ENCODE measurements around the gene HORMAD2.
"Not testable (repeated sequence)": the region's sequence is repeated elsewhere in the genome, so short reads cannot be mapped to it uniquely, and the experiment has no call there.

The HORMAD2 gene

GRCh38 chr22:30195245-30196140 lies 115.2 kb downstream of the HORMAD2 start:
- peak overlapping the region; percentile 2 for H3K27ac ChIP-seq (ENCODE audit: low read length)

GRCh38 chr22:30196141-30196879 lies 116.0 kb downstream of the HORMAD2 start:
- H3K27ac ChIP-seq (ENCODE audit: low read length), result peak overlapping the region; percentile 67
- H3K27me3 ChIP-seq (ENCODE audit: low read depth, low read length), result no peaks in the 10 kb centered on the region
- H3K36me3 ChIP-seq (ENCODE audit: control insufficient read depth in 1 of 2, insufficient read depth in 2 of 2, low read length in 2 of 2), result peaks cover 0 to 9% of the 10 kb centered on the region in 2 donors
- no peak overlapping the region for H3K4me3 ChIP-seq (ENCODE audit: low read depth in 1 of 2, low read length in 2 of 2)
- H3K9me3 ChIP-seq (ENCODE audit: control insufficient read depth in 1 of 2, low read length in 2 of 2), result no peaks in the 10 kb centered on the region
- peaks cover 0 to 8% of the 10 kb centered on the region in 2 donors for H3K4me1 ChIP-seq (ENCODE audit: control insufficient read depth in 1 of 2, insufficient read depth in 2 of 2, low read length in 2 of 2)

More at GRCh38 chr22:30195245-30196140, 115.2 kb downstream of the HORMAD2 start:
- H3K4me1 ChIP-seq (ENCODE audit: control insufficient read depth in 1 of 2, insufficient read depth in 2 of 2, low read length in 2 of 2), result peaks cover 0 to 8% of the 10 kb centered on the region in 2 donors
- H3K36me3 ChIP-seq (ENCODE audit: control insufficient read depth in 1 of 2, insufficient read depth in 2 of 2, low read length in 2 of 2), result peaks cover 0 to 9% of the 10 kb centered on the region in 2 donors
- H3K9me3 ChIP-seq (ENCODE audit: control insufficient read depth in 1 of 2, low read length in 2 of 2), result no peaks in the 10 kb centered on the region
- no peaks in the 10 kb centered on the region for H3K27me3 ChIP-seq (ENCODE audit: low read depth, low read length)
- H3K4me3 ChIP-seq (ENCODE audit: low read depth in 1 of 2, low read length in 2 of 2), result no peak overlapping the region

GRCh38 chr22:30196880-30197336 lies 116.6 kb downstream of the HORMAD2 start:
- H3K4me1 ChIP-seq (ENCODE audit: control insufficient read depth in 1 of 2, insufficient read depth in 2 of 2, low read length in 2 of 2), result peaks cover 0 to 8% of the 10 kb centered on the region in 2 donors

GRCh38 chr22:30197389-30197788 lies 117.1 kb downstream of the HORMAD2 start:
- H3K36me3 ChIP-seq (ENCODE audit: control insufficient read depth in 1 of 2, insufficient read depth in 2 of 2, low read length in 2 of 2), result peaks cover 0 to 9% of the 10 kb centered on the region in 2 donors
- H3K4me1 ChIP-seq (ENCODE audit: control insufficient read depth in 1 of 2, insufficient read depth in 2 of 2, low read length in 2 of 2), result peaks cover 0 to 8% of the 10 kb centered on the region in 2 donors
- H3K9me3 ChIP-seq (ENCODE audit: control insufficient read depth in 1 of 2, low read length in 2 of 2), result no peaks in the 10 kb centered on the region
- no peaks in the 10 kb centered on the region for H3K27me3 ChIP-seq (ENCODE audit: low read depth, low read length)
- no peak overlapping the region for H3K4me3 ChIP-seq (ENCODE audit: low read depth in 1 of 2, low read length in 2 of 2)
- peak overlapping the region; percentile 41 for H3K27ac ChIP-seq (ENCODE audit: low read length)

More at GRCh38 chr22:30196880-30197336, 116.6 kb downstream of the HORMAD2 start:
- Histone ChIP-seq H3K27ac (ENCODE audit: low read length) (peak overlapping the region; percentile 67), H3K9me3 (ENCODE audit: control insufficient read depth in 1 of 2, low read length in 2 of 2) (no peaks in the 10 kb centered on the region), H3K36me3 (ENCODE audit: control insufficient read depth in 1 of 2, insufficient read depth in 2 of 2, low read length in 2 of 2) (peaks cover 0 to 9% of the 10 kb centered on the region in 2 donors), H3K27me3 (ENCODE audit: low read depth, low read length) (no peaks in the 10 kb centered on the region), H3K4me3 (ENCODE audit: low read depth in 1 of 2, low read length in 2 of 2) (no peak overlapping the region)

- no peaks in the 10 kb centered on the region for H3K27me3 ChIP-seq (ENCODE audit: low read depth, low read length)
- peaks cover 0 to 8% of the 10 kb centered on the region in 2 donors for H3K4me1 ChIP-seq (ENCODE audit: control insufficient read depth in 1 of 2, insufficient read depth in 2 of 2, low read length in 2 of 2)
- H3K27ac ChIP-seq (ENCODE audit: low read length), result no peak overlapping the region
- no peaks in the 10 kb centered on the region for H3K9me3 ChIP-seq (ENCODE audit: control insufficient read depth in 1 of 2, low read length in 2 of 2)
- H3K4me3 ChIP-seq (ENCODE audit: low read depth in 1 of 2, low read length in 2 of 2), result no peak overlapping the region
- H3K36me3 ChIP-seq (ENCODE audit: control insufficient read depth in 1 of 2, insufficient read depth in 2 of 2, low read length in 2 of 2), result peaks cover 0 to 9% of the 10 kb centered on the region in 2 donors
Measured at GRCh38 chr22:30198152-30198825, 118.0 kb downstream of the HORMAD2 start.

- H3K36me3 ChIP-seq (ENCODE audit: control insufficient read depth in 1 of 2, insufficient read depth in 2 of 2, low read length in 2 of 2), result peaks cover 0 to 9% of the 10 kb centered on the region in 2 donors
- no peak overlapping the region for H3K27ac ChIP-seq (ENCODE audit: low read length)
- H3K4me1 ChIP-seq (ENCODE audit: control insufficient read depth in 1 of 2, insufficient read depth in 2 of 2, low read length in 2 of 2), result peaks cover 0 to 8% of the 10 kb centered on the region in 2 donors
- no peaks in the 10 kb centered on the region for H3K27me3 ChIP-seq (ENCODE audit: low read depth, low read length)
- no peak overlapping the region for H3K4me3 ChIP-seq (ENCODE audit: low read depth in 1 of 2, low read length in 2 of 2)
- H3K9me3 ChIP-seq (ENCODE audit: control insufficient read depth in 1 of 2, low read length in 2 of 2), result no peaks in the 10 kb centered on the region
Measured at GRCh38 chr22:30198921-30199320, 118.7 kb downstream of the HORMAD2 start.

- H3K36me3 ChIP-seq (ENCODE audit: control insufficient read depth in 1 of 2, insufficient read depth in 2 of 2, low read length in 2 of 2); H3K27ac ChIP-seq (ENCODE audit: low read length); H3K4me3 ChIP-seq (ENCODE audit: low read depth in 1 of 2, low read length in 2 of 2); H3K9me3 ChIP-seq (ENCODE audit: control insufficient read depth in 1 of 2, low read length in 2 of 2); H3K4me1 ChIP-seq (ENCODE audit: control insufficient read depth in 1 of 2, insufficient read depth in 2 of 2, low read length in 2 of 2); H3K27me3 ChIP-seq (ENCODE audit: low read depth, low read length): not testable (repeated sequence)
Measured at GRCh38 chr22:30200905-30201304, 120.6 kb downstream of the HORMAD2 start.

- Histone ChIP-seq H3K27me3 (ENCODE audit: low read depth, low read length) (no peaks in the 10 kb centered on the region), H3K36me3 (ENCODE audit: control insufficient read depth in 1 of 2, insufficient read depth in 2 of 2, low read length in 2 of 2) (peaks cover 0 to 6% of the 10 kb centered on the region in 2 donors), H3K27ac (ENCODE audit: low read length) (no peak overlapping the region), H3K4me3 (ENCODE audit: low read depth in 1 of 2, low read length in 2 of 2) (no peak overlapping the region), H3K4me1 (ENCODE audit: control insufficient read depth in 1 of 2, insufficient read depth in 2 of 2, low read length in 2 of 2) (peaks cover under 1 to 6% of the 10 kb centered on the region in 2 donors), H3K9me3 (ENCODE audit: control insufficient read depth in 1 of 2, low read length in 2 of 2) (no peaks in the 10 kb centered on the region)
Measured at GRCh38 chr22:30201945-30202344, 121.7 kb downstream of the HORMAD2 start.

- Histone ChIP-seq H3K36me3 (ENCODE audit: control insufficient read depth in 1 of 2, insufficient read depth in 2 of 2, low read length in 2 of 2) (peaks cover 0 to 6% of the 10 kb centered on the region in 2 donors), H3K27ac (ENCODE audit: low read length) (peak overlapping the region; percentile 61), H3K27me3 (ENCODE audit: low read depth, low read length) (no peaks in the 10 kb centered on the region), H3K4me1 (ENCODE audit: control insufficient read depth in 1 of 2, insufficient read depth in 2 of 2, low read length in 2 of 2) (peaks cover 0 to 10% of the 10 kb centered on the region in 2 donors), H3K9me3 (ENCODE audit: control insufficient read depth in 1 of 2, low read length in 2 of 2) (no peaks in the 10 kb centered on the region), H3K4me3 (ENCODE audit: low read depth in 1 of 2, low read length in 2 of 2) (no peak overlapping the region)
Measured at GRCh38 chr22:30202531-30203006, 122.3 kb downstream of the HORMAD2 start.

GRCh38 chr22:30204015-30204741 lies 123.9 kb downstream of the HORMAD2 start:
- Histone ChIP-seq H3K9me3 (ENCODE audit: control insufficient read depth in 1 of 2, low read length in 2 of 2) (no peaks in the 10 kb centered on the region), H3K27me3 (ENCODE audit: low read depth, low read length) (no peaks in the 10 kb centered on the region), H3K27ac (ENCODE audit: low read length) (peak overlapping the region; percentile 29), H3K4me1 (ENCODE audit: control insufficient read depth in 1 of 2, insufficient read depth in 2 of 2, low read length in 2 of 2) (peaks cover 0 to 17% of the 10 kb centered on the region in 2 donors), H3K36me3 (ENCODE audit: control insufficient read depth in 1 of 2, insufficient read depth in 2 of 2, low read length in 2 of 2) (peaks cover 0 to 6% of the 10 kb centered on the region in 2 donors), H3K4me3 (ENCODE audit: low read depth in 1 of 2, low read length in 2 of 2) (no peak overlapping the region)
